ENCODE data around the gene ZNHIT2. TPM values are rescaled to one million over a fixed set of nuclear protein-coding genes. Genes with fewer than 3 reads are reported as not detected.
A peak's percentile ranks its signal among the peaks of the same experiment; 100 is the strongest.

Gene ZNHIT2
- polyA plus RNA-seq, 1 experiment = 4.6 TPM

GRCh38 chr11:65095427-65095826, 22.1 kb downstream of the ZNHIT2 start:
- TF ChIP-seq CTCF (IDR thresholded peaks at IDR 0.05; ENCODE audit: insufficient read depth, low read depth, low read length) = no peak
- POLR2A ChIA-PET = no interaction called here
- CTCF ChIA-PET = interaction anchor here (11.9 kb wide), 1 partner anchor 15 kb away, joined by 152 read pairs; the partner anchor contains the start of gene TM7SF2
- H3K27me3 ChIP-seq (ENCODE audit: control insufficient read depth, insufficient read depth, low read length) = no peaks in the 10 kb centered on the region
- no peaks in the 10 kb centered on the region; the same call in none of the 2 replicates for H3K36me3 ChIP-seq (ENCODE audit: control insufficient read depth, insufficient read depth, low read length)
- peak overlapping the region; percentile 63 for H3K4me3 ChIP-seq (ENCODE audit: low read depth, low read length)
- no peak for DNase-seq (ENCODE audit: low read depth)

GRCh38 chr11:65090628-65091027, 26.9 kb downstream of the ZNHIT2 start:
- CTCF ChIA-PET = interaction anchor here (0.8 to 11.9 kb wide), 2 partner anchors 20 to 76 kb away, joined by 4 to 152 read pairs; partner anchors contain the start of gene TM7SF2
- no peaks in the 10 kb centered on the region for H3K27me3 ChIP-seq (ENCODE audit: control insufficient read depth, insufficient read depth, low read length)
- H3K36me3 ChIP-seq (ENCODE audit: control insufficient read depth, insufficient read depth, low read length) = peaks cover 31% of the 10 kb centered on the region
- POLR2A ChIA-PET = no interaction called here
- no peak for DNase-seq (ENCODE audit: low read depth)
- no peak overlapping the region for H3K4me3 ChIP-seq (ENCODE audit: low read depth, low read length)
- no peak for TF ChIP-seq CTCF (IDR thresholded peaks at IDR 0.05; ENCODE audit: insufficient read depth, low read depth, low read length)

- Histone ChIP-seq H3K4me3 (ENCODE audit: low read depth, low read length) (no peak overlapping the region), H3K36me3 (ENCODE audit: control insufficient read depth, insufficient read depth, low read length) (peaks cover 31% of the 10 kb centered on the region), H3K27me3 (ENCODE audit: control insufficient read depth, insufficient read depth, low read length) (no peaks in the 10 kb centered on the region)
- no peak for DNase-seq (ENCODE audit: low read depth)
- CTCF ChIA-PET = interaction anchor here (1.0 to 11.9 kb wide), 3 partner anchors 21 to 246 kb away, joined by 3 to 152 read pairs (median 5); partner anchors contain the start of genes CDC42BPG, TM7SF2 and ZNHIT2
- POLR2A ChIA-PET = no interaction called here
- no peak for TF ChIP-seq CTCF (IDR thresholded peaks at IDR 0.05; ENCODE audit: insufficient read depth, low read depth, low read length)
These were observed 27.9 kb downstream of the ZNHIT2 start for GRCh38 chr11:65089621-65090020.

- H3K36me3 ChIP-seq (ENCODE audit: control insufficient read depth, insufficient read depth, low read length) = peaks cover 31% of the 10 kb centered on the region
- CTCF ChIA-PET = no interaction called here
- POLR2A ChIA-PET = no interaction called here
- DNase-seq (ENCODE audit: low read depth) = no peak
- H3K4me3 ChIP-seq (ENCODE audit: low read depth, low read length) = no peak overlapping the region
- no peak for TF ChIP-seq CTCF (IDR thresholded peaks at IDR 0.05; ENCODE audit: insufficient read depth, low read depth, low read length)
- H3K27me3 ChIP-seq (ENCODE audit: control insufficient read depth, insufficient read depth, low read length) = no peaks in the 10 kb centered on the region
These were observed 29.7 kb downstream of the ZNHIT2 start for GRCh38 chr11:65087827-65088226.

GRCh38 chr11:65087216-65087615, 30.3 kb downstream of the ZNHIT2 start:
- POLR2A ChIA-PET = no interaction called here
- DNase-seq (ENCODE audit: low read depth) = no peak
- H3K36me3 ChIP-seq (ENCODE audit: control insufficient read depth, insufficient read depth, low read length) = peaks cover 31% of the 10 kb centered on the region
- H3K4me3 ChIP-seq (ENCODE audit: low read depth, low read length) = no peak overlapping the region
- TF ChIP-seq CTCF (IDR thresholded peaks at IDR 0.05; ENCODE audit: insufficient read depth, low read depth, low read length) = no peak
- H3K27me3 ChIP-seq (ENCODE audit: control insufficient read depth, insufficient read depth, low read length) = no peaks in the 10 kb centered on the region
- CTCF ChIA-PET = no interaction called here
